HEK293T (cell line): ENCODE results near the gene SH3PXD2A.

Experiments used
- BHLHE40 ChIP-seq: fragments of 450-650 bp; IDR thresholded peaks from 2 replicates; pipeline ENCODE4 v1.6.1; 2016; ENCODE audit warnings: mild to moderate bottlenecking, moderate library complexity, borderline replicate concordance
- CTBP1 ChIP-seq: fragments of 450-650 bp; IDR thresholded peaks from 2 replicates; pipeline ENCODE4 v1.6.1; 2016; ENCODE audit warnings: borderline replicate concordance
- ELF4 ChIP-seq: fragments of 450-650 bp; IDR thresholded peaks from 2 replicates; pipeline ENCODE4 v1.6.1; 2017; ENCODE audit warnings: antibody characterized with exemption
- FOXK2 ChIP-seq: fragments of 450-650 bp; IDR thresholded peaks from 2 replicates; pipeline ENCODE4 v1.6.1; 2016; ENCODE audit warnings: mild to moderate bottlenecking
- FOXM1 ChIP-seq: fragments of 450-650 bp; IDR thresholded peaks from 2 replicates; pipeline ENCODE4 v1.6.1; 2017; ENCODE audit warnings: mild to moderate bottlenecking, borderline replicate concordance
- LEF1 ChIP-seq: fragments of 450-650 bp; IDR thresholded peaks from 2 replicates; pipeline ENCODE4 v1.6.1; 2017; ENCODE audit warnings: mild to moderate bottlenecking, borderline replicate concordance
- NFRKB ChIP-seq: fragments of 450-650 bp; IDR thresholded peaks from 2 replicates; pipeline ENCODE4 v1.6.1; 2016; ENCODE audit warnings: mild to moderate bottlenecking, moderate library complexity
- SP1 ChIP-seq: fragments of 450-650 bp; IDR thresholded peaks from 2 replicates; pipeline ENCODE4 v1.6.1; 2017
- SUZ12 ChIP-seq: fragments of 450-650 bp; IDR thresholded peaks from 2 replicates; pipeline ENCODE4 v1.6.1; 2016; ENCODE audit warnings: mild to moderate bottlenecking
- TARDBP ChIP-seq: fragments of 450-650 bp; IDR thresholded peaks from 2 replicates; pipeline ENCODE4 v1.6.1; 2016

- no peak for TF ChIP-seq SUZ12
- TF ChIP-seq FOXK2: no peak
- TF ChIP-seq SP1: no peak
- TF ChIP-seq BHLHE40: no peak
- TF ChIP-seq TARDBP: no peak
- TF ChIP-seq NFRKB: no peak
- TF ChIP-seq ELF4: no peak
- TF ChIP-seq CTBP1: no peak
- TF ChIP-seq LEF1: no peak
- no peak for TF ChIP-seq FOXM1
Measured at GRCh38 chr10:103814626-103815370, 40.6 kb downstream of the SH3PXD2A start.
